Ishikawa (cell line): ENCODE data around the gene PLPPR2.

Source experiments
- CEBPB ChIP-seq: IDR thresholded peaks from 2 replicates; pipeline ENCODE4 v1.6.1; 2012
- CREB1 ChIP-seq: IDR thresholded peaks from 2 replicates; pipeline ENCODE4 v1.6.1; 2012; ENCODE audit warnings: low read depth
- EGR1 ChIP-seq: IDR thresholded peaks from 2 replicates; pipeline ENCODE4 v1.6.1; 2012
- EP300 ChIP-seq: IDR thresholded peaks from 2 replicates; pipeline ENCODE4 v1.6.1; 2012; ENCODE audit warnings: borderline replicate concordance
- FOXM1 ChIP-seq: IDR thresholded peaks from 2 replicates; pipeline ENCODE4 v1.6.1; 2012; ENCODE audit warnings: low read depth, borderline replicate concordance
- NFIC ChIP-seq: IDR thresholded peaks from 2 replicates; pipeline ENCODE4 v1.6.1; 2012
- RAD21 ChIP-seq: IDR thresholded peaks from 2 replicates; pipeline ENCODE4 v1.6.1; 2012; ENCODE audit warnings: low read depth
- TAF1 ChIP-seq: IDR thresholded peaks from 2 replicates; pipeline ENCODE4 v1.6.1; 2012; ENCODE audit warnings: low read depth, mild to moderate bottlenecking
- TCF12 ChIP-seq: IDR thresholded peaks from 2 replicates; pipeline ENCODE4 v1.6.1; 2012; ENCODE audit warnings: low read depth
- TEAD4 ChIP-seq: IDR thresholded peaks from 2 replicates; pipeline ENCODE4 v1.6.1; 2012
- YY1 ChIP-seq: IDR thresholded peaks from 2 replicates; pipeline ENCODE4 v1.6.1; 2012; ENCODE audit warnings: low read depth
- ZBTB7A ChIP-seq: IDR thresholded peaks from 2 replicates; pipeline ENCODE4 v1.6.1; 2012; ENCODE audit warnings: low read depth
- TF ChIP-seq, protein P1 (sequence below): IDR thresholded peaks from 2 replicates; pipeline ENCODE4 v1.6.1; 2012
- TF ChIP-seq, protein P2 (sequence below): IDR thresholded peaks from 2 replicates; pipeline ENCODE4 v1.6.1; 2012; ENCODE audit warnings: low read depth, mild to moderate bottlenecking
- TF ChIP-seq, protein P3 (sequence below): IDR thresholded peaks from 2 replicates; pipeline ENCODE4 v1.6.1; 2012

Gene PLPPR2

DNA sequence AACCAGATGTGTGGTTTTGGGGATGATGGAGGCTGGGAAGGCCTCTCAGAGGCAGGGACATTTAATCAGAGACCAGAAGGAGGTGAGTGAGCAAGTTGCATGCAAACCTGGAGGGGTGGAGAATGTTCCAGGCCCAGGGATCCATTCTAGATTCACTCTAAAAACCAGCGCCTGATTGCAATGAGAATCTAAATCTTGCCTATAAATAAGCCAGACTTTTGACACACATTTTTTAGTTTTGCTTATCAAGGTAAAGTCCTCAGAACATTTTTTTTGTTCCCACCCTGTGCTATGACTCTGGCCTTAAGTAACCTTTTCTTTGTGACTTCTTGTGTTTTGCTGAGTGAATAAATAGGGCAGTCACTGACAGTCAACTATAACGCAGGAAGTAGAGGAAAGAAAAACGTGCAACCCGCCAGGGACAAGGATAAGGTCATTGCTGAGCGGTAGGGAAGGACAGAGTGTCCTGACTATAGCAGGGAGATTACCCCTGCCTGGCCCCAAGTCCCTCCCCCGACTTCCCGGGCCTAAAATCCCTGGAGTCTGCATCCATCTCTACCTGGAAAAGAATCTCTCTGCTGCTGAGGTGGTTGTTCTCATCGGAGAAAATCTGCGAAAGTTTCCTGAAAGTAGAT lies 49.5 kb downstream of the PLPPR2 start:
- no peak for TF ChIP-seq EP300
- TF ChIP-seq, protein P1, sequence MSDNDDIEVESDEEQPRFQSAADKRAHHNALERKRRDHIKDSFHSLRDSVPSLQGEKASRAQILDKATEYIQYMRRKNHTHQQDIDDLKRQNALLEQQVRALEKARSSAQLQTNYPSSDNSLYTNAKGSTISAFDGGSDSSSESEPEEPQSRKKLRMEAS, result no peak
- TF ChIP-seq YY1, result no peak
- TF ChIP-seq, protein P2, sequence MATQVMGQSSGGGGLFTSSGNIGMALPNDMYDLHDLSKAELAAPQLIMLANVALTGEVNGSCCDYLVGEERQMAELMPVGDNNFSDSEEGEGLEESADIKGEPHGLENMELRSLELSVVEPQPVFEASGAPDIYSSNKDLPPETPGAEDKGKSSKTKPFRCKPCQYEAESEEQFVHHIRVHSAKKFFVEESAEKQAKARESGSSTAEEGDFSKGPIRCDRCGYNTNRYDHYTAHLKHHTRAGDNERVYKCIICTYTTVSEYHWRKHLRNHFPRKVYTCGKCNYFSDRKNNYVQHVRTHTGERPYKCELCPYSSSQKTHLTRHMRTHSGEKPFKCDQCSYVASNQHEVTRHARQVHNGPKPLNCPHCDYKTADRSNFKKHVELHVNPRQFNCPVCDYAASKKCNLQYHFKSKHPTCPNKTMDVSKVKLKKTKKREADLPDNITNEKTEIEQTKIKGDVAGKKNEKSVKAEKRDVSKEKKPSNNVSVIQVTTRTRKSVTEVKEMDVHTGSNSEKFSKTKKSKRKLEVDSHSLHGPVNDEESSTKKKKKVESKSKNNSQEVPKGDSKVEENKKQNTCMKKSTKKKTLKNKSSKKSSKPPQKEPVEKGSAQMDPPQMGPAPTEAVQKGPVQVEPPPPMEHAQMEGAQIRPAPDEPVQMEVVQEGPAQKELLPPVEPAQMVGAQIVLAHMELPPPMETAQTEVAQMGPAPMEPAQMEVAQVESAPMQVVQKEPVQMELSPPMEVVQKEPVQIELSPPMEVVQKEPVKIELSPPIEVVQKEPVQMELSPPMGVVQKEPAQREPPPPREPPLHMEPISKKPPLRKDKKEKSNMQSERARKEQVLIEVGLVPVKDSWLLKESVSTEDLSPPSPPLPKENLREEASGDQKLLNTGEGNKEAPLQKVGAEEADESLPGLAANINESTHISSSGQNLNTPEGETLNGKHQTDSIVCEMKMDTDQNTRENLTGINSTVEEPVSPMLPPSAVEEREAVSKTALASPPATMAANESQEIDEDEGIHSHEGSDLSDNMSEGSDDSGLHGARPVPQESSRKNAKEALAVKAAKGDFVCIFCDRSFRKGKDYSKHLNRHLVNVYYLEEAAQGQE, result no peak
- TF ChIP-seq CEBPB, result no peak
- no peak for TF ChIP-seq RAD21
- no peak for TF ChIP-seq EGR1
- TF ChIP-seq TCF12, result no peak
- no peak for TF ChIP-seq ZBTB7A
- TF ChIP-seq FOXM1, result no peak
- TF ChIP-seq, protein P3, sequence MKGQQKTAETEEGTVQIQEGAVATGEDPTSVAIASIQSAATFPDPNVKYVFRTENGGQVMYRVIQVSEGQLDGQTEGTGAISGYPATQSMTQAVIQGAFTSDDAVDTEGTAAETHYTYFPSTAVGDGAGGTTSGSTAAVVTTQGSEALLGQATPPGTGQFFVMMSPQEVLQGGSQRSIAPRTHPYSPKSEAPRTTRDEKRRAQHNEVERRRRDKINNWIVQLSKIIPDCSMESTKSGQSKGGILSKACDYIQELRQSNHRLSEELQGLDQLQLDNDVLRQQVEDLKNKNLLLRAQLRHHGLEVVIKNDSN, result no peak
- TF ChIP-seq TAF1, result no peak
- no peak for TF ChIP-seq TEAD4
- TF ChIP-seq CREB1, result no peak

DNA sequence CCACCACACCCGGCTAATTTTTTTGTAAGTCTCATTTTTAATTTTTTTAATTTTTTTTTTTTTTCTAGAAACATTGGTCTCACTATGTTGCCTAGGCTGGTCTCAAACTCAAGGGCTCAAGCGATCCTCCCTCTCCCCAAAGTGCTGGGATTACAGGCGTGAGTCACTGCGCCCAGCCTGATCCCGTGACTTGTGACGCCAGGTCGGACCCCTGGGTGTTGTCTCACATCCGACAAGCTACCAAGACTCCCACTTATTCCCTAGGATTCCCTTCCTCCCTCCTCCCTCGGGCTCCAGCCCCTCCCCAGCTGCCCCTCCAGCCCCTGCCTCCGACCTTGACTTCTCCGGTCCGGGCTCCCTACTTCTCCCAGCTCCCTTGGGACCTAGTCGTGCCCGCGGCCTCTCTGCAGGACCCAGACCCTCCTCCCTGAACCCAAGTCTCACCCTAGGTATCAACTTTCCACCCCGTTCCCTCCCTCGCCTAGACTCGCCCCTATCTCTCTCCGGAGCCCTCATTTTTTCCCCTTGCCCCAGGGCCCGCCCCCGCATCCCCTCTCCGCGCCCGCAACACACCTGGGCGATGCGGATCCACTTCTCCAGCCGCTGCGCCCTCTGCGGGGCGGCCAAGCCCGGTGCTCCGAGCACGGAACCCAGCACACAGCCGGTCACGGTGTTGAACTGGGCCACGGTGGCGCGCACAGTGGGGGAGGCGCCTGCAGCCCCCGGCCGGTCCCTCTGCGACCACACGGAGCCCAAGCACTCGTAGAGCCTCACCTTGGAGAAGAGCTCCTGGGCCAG lies 50.8 kb downstream of the PLPPR2 start:
- TF ChIP-seq NFIC, result no peak
- no peak for TF ChIP-seq EP300
- TF ChIP-seq RAD21, result no peak
- no peak for TF ChIP-seq FOXM1
- TF ChIP-seq, protein P1, result no peak
- no peak for TF ChIP-seq TAF1
- no peak for TF ChIP-seq TCF12
- TF ChIP-seq YY1, result no peak
- TF ChIP-seq, protein P2, result no peak
- no peak for TF ChIP-seq EGR1
- TF ChIP-seq ZBTB7A, result no peak
- no peak for TF ChIP-seq TEAD4
- TF ChIP-seq, protein P3, result no peak
- TF ChIP-seq CEBPB, result no peak
- TF ChIP-seq CREB1, result no peak

DNA sequence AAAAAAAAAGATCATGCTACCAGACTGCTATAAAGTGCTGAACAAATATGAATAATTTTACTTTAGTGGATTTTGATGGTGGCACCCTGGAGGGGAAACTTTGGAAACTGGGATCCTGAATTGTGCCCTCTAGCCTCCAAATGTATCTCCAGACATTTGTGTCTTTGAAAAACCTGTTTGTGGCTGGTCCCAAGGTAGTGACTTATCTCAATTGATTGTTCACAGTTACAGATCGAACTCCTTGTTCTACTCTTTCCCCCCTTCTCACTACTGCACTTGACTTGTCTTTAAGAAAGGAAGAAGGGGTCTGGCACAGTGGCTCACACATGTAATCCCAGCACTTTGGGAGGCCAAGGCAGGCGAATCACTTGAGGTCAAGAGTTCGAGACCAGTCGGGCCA lies 53.4 kb downstream of the PLPPR2 start:
- TF ChIP-seq CEBPB (no peak), NFIC (no peak), TAF1 (no peak), TCF12 (no peak), TEAD4 (no peak), EP300 (no peak), FOXM1 (no peak), RAD21 (no peak), EGR1 (no peak), YY1 (no peak), ZBTB7A (no peak), CREB1 (no peak)
- TF ChIP-seq, protein P3, result no peak
- TF ChIP-seq, protein P2, result no peak
- TF ChIP-seq, protein P1, result no peak
